Fibroblast of pulmonary artery (primary cell): Measurements from ENCODE around the gene NIBAN1.

Experiments
- DNase-seq: peaks from one replicate; pipeline ENCODE4 v3.0.0-alpha.2; 2010; ENCODE audit warnings: low read depth
- H3K4me3 ChIP-seq: replicated peaks from 2 replicates; pipeline ENCODE4 v1.5.1; 2011; ENCODE audit warnings: low read depth, mild to moderate bottlenecking, control low read depth, low read length, moderate library complexity
- TF ChIP-seq, protein P1 (sequence below): IDR thresholded peaks from 2 replicates; pipeline ENCODE4 v1.5.1; 2011; ENCODE audit warnings: mild to moderate bottlenecking, control low read depth, low read length, inconsistent platforms; ENCODE audit errors: missing control alignments

NIBAN1 gene, protein sequence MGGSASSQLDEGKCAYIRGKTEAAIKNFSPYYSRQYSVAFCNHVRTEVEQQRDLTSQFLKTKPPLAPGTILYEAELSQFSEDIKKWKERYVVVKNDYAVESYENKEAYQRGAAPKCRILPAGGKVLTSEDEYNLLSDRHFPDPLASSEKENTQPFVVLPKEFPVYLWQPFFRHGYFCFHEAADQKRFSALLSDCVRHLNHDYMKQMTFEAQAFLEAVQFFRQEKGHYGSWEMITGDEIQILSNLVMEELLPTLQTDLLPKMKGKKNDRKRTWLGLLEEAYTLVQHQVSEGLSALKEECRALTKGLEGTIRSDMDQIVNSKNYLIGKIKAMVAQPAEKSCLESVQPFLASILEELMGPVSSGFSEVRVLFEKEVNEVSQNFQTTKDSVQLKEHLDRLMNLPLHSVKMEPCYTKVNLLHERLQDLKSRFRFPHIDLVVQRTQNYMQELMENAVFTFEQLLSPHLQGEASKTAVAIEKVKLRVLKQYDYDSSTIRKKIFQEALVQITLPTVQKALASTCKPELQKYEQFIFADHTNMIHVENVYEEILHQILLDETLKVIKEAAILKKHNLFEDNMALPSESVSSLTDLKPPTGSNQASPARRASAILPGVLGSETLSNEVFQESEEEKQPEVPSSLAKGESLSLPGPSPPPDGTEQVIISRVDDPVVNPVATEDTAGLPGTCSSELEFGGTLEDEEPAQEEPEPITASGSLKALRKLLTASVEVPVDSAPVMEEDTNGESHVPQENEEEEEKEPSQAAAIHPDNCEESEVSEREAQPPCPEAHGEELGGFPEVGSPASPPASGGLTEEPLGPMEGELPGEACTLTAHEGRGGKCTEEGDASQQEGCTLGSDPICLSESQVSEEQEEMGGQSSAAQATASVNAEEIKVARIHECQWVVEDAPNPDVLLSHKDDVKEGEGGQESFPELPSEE

DNA sequence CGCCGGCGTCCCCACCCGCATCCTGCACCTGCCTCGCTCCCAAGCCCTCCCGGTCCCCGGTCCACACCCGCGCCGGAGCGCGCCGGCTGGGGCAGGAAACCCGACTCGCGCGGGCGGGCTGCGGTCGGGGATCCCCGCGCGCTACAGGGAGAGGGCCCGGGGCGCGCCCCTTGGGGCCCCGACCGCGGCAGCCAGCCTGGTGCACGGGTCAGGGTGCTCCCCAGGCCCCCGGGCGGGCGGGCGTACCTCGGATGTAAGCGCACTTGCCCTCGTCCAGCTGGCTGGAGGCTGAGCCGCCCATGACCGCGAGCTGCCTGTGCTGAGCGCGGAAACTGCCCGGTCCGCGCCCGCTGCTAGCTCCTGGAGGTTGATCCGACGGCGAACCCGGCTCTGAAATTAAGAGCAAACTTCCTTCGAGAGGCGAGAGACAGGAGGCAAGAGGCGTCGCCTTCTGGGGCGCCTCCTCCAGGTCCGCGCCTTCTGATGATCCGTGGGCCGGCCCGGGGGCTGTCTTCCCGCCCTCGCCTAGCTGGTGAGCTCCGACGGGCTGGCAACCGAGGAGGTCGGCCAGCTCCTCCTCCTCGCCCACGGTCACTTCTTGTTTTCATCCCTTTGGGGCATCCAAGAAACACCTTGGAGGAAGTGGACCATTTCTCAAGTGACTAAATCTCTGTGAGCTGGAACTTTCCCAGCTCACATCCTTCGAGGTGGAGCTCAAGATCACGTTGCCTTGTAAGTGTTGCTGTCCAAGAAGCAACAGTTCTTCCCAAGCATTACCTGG lies at the start of gene NIBAN1:
NIBAN1 (minus strand) TSS at position 453 of the 781 bp plus-strand sequence; CDS start at position 301, 152 bp downstream.
- H3K4me3 ChIP-seq = peak within 1 kb of the TSS; percentile 74
- peak; percentile 57 for DNase-seq
- TF ChIP-seq, protein P1, sequence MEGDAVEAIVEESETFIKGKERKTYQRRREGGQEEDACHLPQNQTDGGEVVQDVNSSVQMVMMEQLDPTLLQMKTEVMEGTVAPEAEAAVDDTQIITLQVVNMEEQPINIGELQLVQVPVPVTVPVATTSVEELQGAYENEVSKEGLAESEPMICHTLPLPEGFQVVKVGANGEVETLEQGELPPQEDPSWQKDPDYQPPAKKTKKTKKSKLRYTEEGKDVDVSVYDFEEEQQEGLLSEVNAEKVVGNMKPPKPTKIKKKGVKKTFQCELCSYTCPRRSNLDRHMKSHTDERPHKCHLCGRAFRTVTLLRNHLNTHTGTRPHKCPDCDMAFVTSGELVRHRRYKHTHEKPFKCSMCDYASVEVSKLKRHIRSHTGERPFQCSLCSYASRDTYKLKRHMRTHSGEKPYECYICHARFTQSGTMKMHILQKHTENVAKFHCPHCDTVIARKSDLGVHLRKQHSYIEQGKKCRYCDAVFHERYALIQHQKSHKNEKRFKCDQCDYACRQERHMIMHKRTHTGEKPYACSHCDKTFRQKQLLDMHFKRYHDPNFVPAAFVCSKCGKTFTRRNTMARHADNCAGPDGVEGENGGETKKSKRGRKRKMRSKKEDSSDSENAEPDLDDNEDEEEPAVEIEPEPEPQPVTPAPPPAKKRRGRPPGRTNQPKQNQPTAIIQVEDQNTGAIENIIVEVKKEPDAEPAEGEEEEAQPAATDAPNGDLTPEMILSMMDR = no peak

DNA sequence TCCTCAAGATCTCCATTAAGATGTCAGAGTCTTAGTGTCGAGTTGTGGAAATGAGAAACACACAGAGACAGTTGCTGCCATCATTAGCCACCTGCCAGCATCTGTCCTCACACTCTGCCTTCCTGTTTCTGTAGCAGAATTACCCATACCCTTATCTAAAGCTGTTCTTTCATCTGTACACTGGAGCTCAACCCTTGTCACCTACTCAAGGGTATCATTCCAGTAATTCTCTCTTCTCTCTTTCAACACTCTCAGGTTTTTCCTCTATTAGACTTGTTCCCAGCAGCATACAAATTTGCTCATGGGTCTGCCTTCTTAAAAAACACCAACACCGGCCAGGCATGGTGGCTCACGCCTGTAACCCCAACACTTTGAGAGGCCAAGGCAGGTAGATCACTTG lies 43.7 kb upstream of the NIBAN1 start:
- DNase-seq = no peak
- TF ChIP-seq, protein P1 = no peak
- H3K4me3 ChIP-seq = no peak overlapping the region

DNA sequence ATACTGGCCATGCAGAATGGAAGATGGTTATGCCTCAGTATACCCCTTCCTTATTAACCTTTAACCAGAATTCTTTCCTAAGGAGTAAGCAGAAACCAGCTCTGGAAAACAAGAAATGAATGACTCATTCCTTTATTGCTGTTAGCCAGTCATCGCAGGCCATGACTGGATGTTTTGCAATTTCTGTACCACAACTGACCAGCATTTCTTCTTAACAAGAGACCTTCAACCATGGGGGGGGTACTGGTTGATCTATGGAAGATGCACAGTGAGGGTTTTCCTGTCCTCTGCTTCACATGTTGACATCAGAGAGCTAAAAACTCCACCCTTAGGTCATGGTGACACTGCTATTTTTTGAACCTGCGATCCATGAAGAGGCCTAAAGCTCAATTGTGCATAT lies 43.0 kb upstream of the NIBAN1 start:
- peak; percentile 88 for DNase-seq
- TF ChIP-seq, protein P1 = no peak
- no peak overlapping the region for H3K4me3 ChIP-seq

DNA sequence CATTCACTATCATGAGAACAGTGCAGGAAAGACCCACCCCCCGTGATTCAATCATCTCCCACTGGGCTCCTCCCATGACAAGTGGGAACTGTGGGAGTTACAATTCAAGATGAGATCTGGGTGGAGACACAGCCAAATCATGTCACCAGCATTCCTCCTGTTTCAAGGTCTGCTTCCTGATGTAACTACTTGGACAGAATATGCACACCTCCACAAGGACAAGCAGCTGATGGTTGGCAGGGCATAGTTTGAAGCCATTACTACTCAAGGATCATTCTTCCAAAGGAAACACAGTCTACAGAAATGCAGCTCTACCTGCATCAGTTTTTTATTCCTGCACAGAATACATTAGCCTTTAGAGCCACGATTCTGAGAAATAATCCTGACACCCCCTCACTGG lies 42.6 kb upstream of the NIBAN1 start:
- no peak overlapping the region for H3K4me3 ChIP-seq
- TF ChIP-seq, protein P1 = no peak
- peak; percentile 18 for DNase-seq

DNA sequence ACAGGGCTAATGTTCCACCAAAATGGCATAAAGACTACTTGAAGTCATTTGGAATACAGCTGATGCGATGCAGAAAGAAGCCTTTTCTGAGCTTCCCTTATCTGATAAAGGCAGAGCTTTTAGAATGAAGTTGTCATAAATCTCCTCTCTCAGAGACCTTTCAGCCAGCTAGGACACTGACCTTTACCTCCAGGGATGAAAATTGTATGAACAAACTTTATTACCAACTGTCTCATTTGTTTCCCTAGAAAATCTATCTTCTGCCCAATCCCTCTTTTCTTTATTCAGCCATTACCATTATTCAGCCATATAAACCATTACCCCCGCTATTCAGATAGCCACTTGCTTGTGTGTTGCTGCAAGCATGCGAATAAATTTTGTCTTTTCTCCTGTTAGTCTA lies 41.3 kb upstream of the NIBAN1 start:
- DNase-seq = no peak
- H3K4me3 ChIP-seq = no peak overlapping the region
- TF ChIP-seq, protein P1 = no peak

DNA sequence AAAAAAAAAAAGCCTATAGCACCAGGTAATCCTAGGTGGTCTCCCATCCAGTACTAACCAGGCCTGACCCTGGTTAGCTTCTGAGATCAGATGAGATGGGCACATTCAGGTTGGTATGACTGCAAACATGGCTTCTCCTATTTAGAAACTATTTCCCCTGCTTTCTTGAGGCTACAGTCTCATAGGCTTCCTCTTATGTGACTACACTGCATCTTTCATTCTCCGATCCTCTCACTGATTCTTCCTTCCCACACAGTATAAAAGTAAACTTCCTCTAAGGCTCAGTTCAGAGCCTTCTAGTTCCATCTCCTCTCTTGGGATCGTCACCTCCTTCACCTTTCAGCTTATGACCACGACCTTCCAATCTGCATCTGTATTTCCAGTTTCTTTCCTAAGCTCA lies 40.6 kb upstream of the NIBAN1 start:
- TF ChIP-seq, protein P1 = no peak
- H3K4me3 ChIP-seq = no peak overlapping the region
- DNase-seq = no peak
